HL-60 (cell line): Measurements from ENCODE around the gene COX4I1.

ENCODE experiments used
- DNase-seq, 2 experiments: peaks; one replicate each; pipeline ENCODE4 v3.0.0-alpha.2; 2010 to 2020; ENCODE audit warnings: low read depth in 1 of 2, low spot score in 1 of 2
- H3K27ac ChIP-seq: fragments of 250-450 bp; sonication (Bioruptor Pico); replicated peaks from 2 replicates; pipeline ENCODE4 v1.5.1; 2020; ENCODE audit warnings: mild to moderate bottlenecking, moderate library complexity
- H3K27me3 ChIP-seq: fragments of 250-450 bp; sonication (Bioruptor Pico); 2 replicates; pipeline ENCODE4 v1.5.1; 2021; ENCODE audit warnings: mild to moderate bottlenecking, moderate library complexity; ENCODE audit not compliant: insufficient read depth, poor library complexity, severe bottlenecking
- H3K4me3 ChIP-seq: replicated peaks from 2 replicates; pipeline ENCODE4 v1.5.1; 2011; ENCODE audit warnings: mild to moderate bottlenecking, control low read depth, low read length; ENCODE audit not compliant: insufficient read depth
- CTCF ChIP-seq: IDR thresholded peaks from one replicate; pipeline ENCODE4 v1.5.1; 2011; ENCODE audit warnings: low read length, control low read depth, inconsistent platforms; ENCODE audit not compliant: insufficient read depth
- GABPA ChIP-seq: IDR thresholded peaks from 2 replicates; pipeline ENCODE4 v1.6.1; 2012; ENCODE audit warnings: low read depth
- POLR2AphosphoS5 ChIP-seq: IDR thresholded peaks from 2 replicates; pipeline ENCODE4 v1.6.1; 2012; ENCODE audit warnings: low read depth
- REST ChIP-seq: IDR thresholded peaks from 2 replicates; pipeline ENCODE4 v1.6.1; 2012; ENCODE audit warnings: low read depth; ENCODE audit not compliant: insufficient replicate concordance
- SPI1 ChIP-seq: IDR thresholded peaks from 2 replicates; pipeline ENCODE4 v1.6.1; 2012; ENCODE audit warnings: low read depth, mild to moderate bottlenecking, borderline replicate concordance

COX4I1 gene

GRCh38 chr16:85824161-85825135 lies 25.0 kb downstream of the COX4I1 start:
- no peaks in the 10 kb centered on the region for H3K27me3 ChIP-seq
- no peak for DNase-seq
- no peak overlapping the region for H3K27ac ChIP-seq
- H3K4me3 ChIP-seq = no peak overlapping the region
- TF ChIP-seq GABPA (no peak), REST (no peak), SPI1 (no peak), POLR2AphosphoS5 (no peak), CTCF (no peak)

DNA sequence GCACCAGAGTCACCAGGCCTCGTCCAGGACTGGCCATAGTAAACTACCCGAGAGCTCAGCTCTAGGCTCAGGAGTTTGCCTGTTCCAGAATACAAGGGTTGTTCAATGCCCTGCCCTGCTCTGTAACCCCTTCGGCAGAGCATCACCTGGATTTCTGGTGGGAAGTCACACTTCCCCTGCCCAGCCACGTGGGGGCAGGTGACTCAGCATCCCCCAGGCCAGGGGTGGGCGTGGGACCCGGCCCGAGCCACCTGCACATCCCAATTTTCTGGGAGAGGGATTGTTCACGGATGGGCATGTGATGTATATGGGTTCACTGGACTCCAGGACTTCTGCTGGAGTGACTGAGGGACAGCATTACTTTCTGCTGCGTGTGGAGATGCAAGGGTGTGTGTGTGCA lies 25.8 kb downstream of the COX4I1 start:
- no peaks in the 10 kb centered on the region for H3K27me3 ChIP-seq
- DNase-seq = no peak
- H3K4me3 ChIP-seq = no peak overlapping the region
- TF ChIP-seq POLR2AphosphoS5 = no peak
- no peak for TF ChIP-seq SPI1
- no peak for TF ChIP-seq CTCF
- no peak for TF ChIP-seq GABPA
- TF ChIP-seq REST = no peak
- H3K27ac ChIP-seq = no peak overlapping the region

DNA sequence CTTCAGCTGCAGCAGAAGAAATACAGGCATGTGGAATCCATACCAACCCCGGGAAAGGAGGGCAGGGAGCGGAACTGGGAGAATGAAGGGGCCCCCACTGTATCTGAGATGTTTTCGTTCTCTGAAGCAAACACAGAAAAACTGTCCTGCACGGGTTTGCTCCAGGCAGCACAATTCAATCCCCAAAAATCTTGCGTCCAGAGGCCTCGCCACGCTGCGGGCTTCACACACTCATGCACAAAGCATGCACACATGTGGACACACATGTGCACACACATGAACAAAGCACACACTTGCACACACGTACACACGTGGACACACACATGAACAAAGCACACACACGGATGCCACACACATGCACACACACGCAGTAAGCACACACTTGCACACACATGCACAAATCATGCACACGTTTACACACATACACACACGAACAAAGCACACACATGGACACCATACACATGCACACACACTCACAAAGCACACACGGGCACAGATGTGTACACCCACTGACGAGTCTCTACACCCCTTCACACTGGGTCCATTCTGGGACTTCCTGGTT lies 27.3 kb downstream of the COX4I1 start:
- Histone ChIP-seq H3K4me3 (no peak overlapping the region), H3K27me3 (no peaks in the 10 kb centered on the region), H3K27ac (no peak overlapping the region)
- no peak for DNase-seq
- TF ChIP-seq REST (no peak), CTCF (no peak), SPI1 (no peak), GABPA (no peak), POLR2AphosphoS5 (no peak)
